Astrocyte (in vitro differentiated cells and primary cell): ENCODE data around the gene UNC79.

Experiments
- CTCF ChIP-seq: IDR thresholded peaks from 2 replicates; pipeline ENCODE4 v1.5.1; 2011; ENCODE audit warnings: low read depth, mild to moderate bottlenecking, inconsistent platforms, low read length, moderate library complexity; ENCODE audit not compliant: insufficient read depth
- EZH2 ChIP-seq: IDR thresholded peaks from 2 replicates; pipeline ENCODE4 v1.6.1; 2012; ENCODE audit warnings: mild to moderate bottlenecking, low read length, inconsistent platforms; ENCODE audit not compliant: insufficient read depth

- TF ChIP-seq CTCF: no peak
- no peak for TF ChIP-seq EZH2
Observed at GRCh38 chr14:93564918-93565317, 134.2 kb downstream of the UNC79 start.
